Activated CD8-positive, alpha-beta T cell treated with anti-CD3 and anti-CD28 coated beads for 36 hours (primary cell): ENCODE results near the gene PRODH2. TPM values are rescaled to one million over a fixed set of nuclear protein-coding genes. Genes with fewer than 3 reads are reported as not detected.

ENCODE experiments used
- ATAC-seq: fragments of 200-7000 bp; cut with Tn5 transposase; one replicate; pipeline ENCODE4 v1.10.0; 2021; ENCODE audit warnings: mild to moderate bottlenecking, moderate library complexity
- CTCF ChIA-PET: fragments of 350-600 bp; sonication (Branson Sonifier 250); formaldehyde crosslinking; loops from one replicate; lab custom pipeline; 2021; ENCODE audit warnings: antibody characterized with exemption; lab: Charles Lee
- POLR2A ChIA-PET: fragments of 350-600 bp; sonication (Branson Sonifier 250); formaldehyde crosslinking; loops from one replicate; lab custom pipeline; 2021; ENCODE audit warnings: antibody characterized with exemption; lab: Charles Lee
- DNase-seq: peaks from one replicate; pipeline ENCODE4 v3.0.0-alpha.2; 2020
- H3K27ac Mint-ChIP-seq: one replicate; pipeline ENCODE4 v1.8.0; 2021; ENCODE audit warnings: mild to moderate bottlenecking, mixed read lengths
- H3K27me3 Mint-ChIP-seq: one replicate; pipeline ENCODE4 v1.8.0; 2021; ENCODE audit warnings: mixed read lengths
- H3K36me3 Mint-ChIP-seq: one replicate; pipeline ENCODE4 v1.8.0; 2021; ENCODE audit warnings: low read depth, mixed read lengths
- H3K4me1 Mint-ChIP-seq: one replicate; pipeline ENCODE4 v1.8.0; 2021; ENCODE audit warnings: low read depth, mixed read lengths
- H3K4me3 Mint-ChIP-seq: one replicate; pipeline ENCODE4 v1.8.0; 2021; ENCODE audit warnings: mild to moderate bottlenecking, moderate library complexity, mixed read lengths
- H3K9me3 Mint-ChIP-seq: one replicate; pipeline ENCODE4 v1.8.0; 2021; ENCODE audit warnings: mixed read lengths
- CTCF ChIP-seq: fragments of 200-600 bp; IDR thresholded peaks from one replicate; pipeline ENCODE4 v1.8.0; 2022; ENCODE audit warnings: antibody characterized with exemption, mild to moderate bottlenecking
- intact Hi-C: fragments of 100-400 bp; cut with micrococcal nuclease; formaldehyde crosslinking; loops from one replicate; pipeline ENCODE4 v1.10.0; 2022
- total RNA-seq, 2 experiments: library from RNA; stranded (reverse); gene quantifications; one replicate each; pipeline ENCODE4 v1.2.3, GENCODE V29; 2021

PRODH2 gene
- total RNA-seq, 2 experiments from 2014 or later, result not detected

GRCh38 chr19:35859414-35859813, 46.8 kb upstream of the PRODH2 start:
- intact Hi-C loops, result no loop called here

GRCh38 chr19:35858311-35858710, 45.7 kb upstream of the PRODH2 start:
- no peaks in the 10 kb centered on the region for H3K9me3 Mint-ChIP-seq
- H3K4me1 Mint-ChIP-seq, result peaks cover 9% of the 10 kb centered on the region
- DNase-seq (no peak), ATAC-seq (no peak)
- no peak for TF ChIP-seq CTCF
- CTCF ChIA-PET, result no interaction called here
- POLR2A ChIA-PET, result no interaction called here
- no peak overlapping the region for H3K27ac Mint-ChIP-seq
- H3K27me3 Mint-ChIP-seq, result peaks cover 53% of the 10 kb centered on the region
- H3K4me3 Mint-ChIP-seq, result no peak overlapping the region
- H3K36me3 Mint-ChIP-seq, result no peaks in the 10 kb centered on the region
- intact Hi-C loops, result no loop called here

More at GRCh38 chr19:35859414-35859813, 46.8 kb upstream of the PRODH2 start:
- ATAC-seq (no peak), DNase-seq (no peak)
- ChIA-PET POLR2A (no interaction called here), CTCF (no interaction called here)
- TF ChIP-seq CTCF, result no peak
- Mint-ChIP-seq H3K9me3 (no peaks in the 10 kb centered on the region), H3K27me3 (peaks cover 53% of the 10 kb centered on the region), H3K27ac (no peak overlapping the region), H3K4me1 (peaks cover 9% of the 10 kb centered on the region), H3K36me3 (no peaks in the 10 kb centered on the region), H3K4me3 (no peak overlapping the region)

- Mint-ChIP-seq H3K36me3 (no peaks in the 10 kb centered on the region), H3K4me3 (peak within 1 kb of the TSS; percentile 71), H3K27me3 (peaks cover 47% of the 10 kb centered on the region), H3K27ac (no peak within 1 kb of the TSS), H3K9me3 (no peaks in the 10 kb centered on the region), H3K4me1 (peaks cover 9% of the 10 kb centered on the region)
- intact Hi-C loops, result no loop called here
- DNase-seq, result peak; percentile 50
- ChIA-PET POLR2A (interaction anchor here (0.8 to 1.0 kb wide), 3 partner anchors 12 to 119 kb away, joined by 3 read pairs; partner anchors contain the start of gene APLP1), CTCF (interaction anchor here (0.7 to 0.8 kb wide), 2 partner anchors 30 to 102 kb away, joined by 3 read pairs; no protein-coding TSS in a partner anchor)
- peak; percentile 65 for ATAC-seq
- TF ChIP-seq CTCF, result no peak
These were observed 44.0 kb upstream of the PRODH2 start, which contains the start of gene KIRREL2 for GRCh38 chr19:35856546-35857149. KIRREL2 (plus strand) TSS chr19:35856911; CDS start chr19:35857120, 209 bp downstream.

GRCh38 chr19:35853038-35853756, 40.6 kb upstream of the PRODH2 start:
- no peak for TF ChIP-seq CTCF
- Mint-ChIP-seq H3K4me1 (peaks cover 6% of the 10 kb centered on the region), H3K4me3 (no peak overlapping the region), H3K27me3 (peaks cover 28% of the 10 kb centered on the region), H3K9me3 (no peaks in the 10 kb centered on the region), H3K36me3 (no peaks in the 10 kb centered on the region), H3K27ac (no peak overlapping the region)
- CTCF ChIA-PET, result interaction anchor here (0.8 kb wide), 1 partner anchor 18 kb away, joined by 3 read pairs; no protein-coding TSS in a partner anchor
- ATAC-seq (no peak), DNase-seq (no peak)
- POLR2A ChIA-PET, result interaction anchor here (1.2 kb wide), 1 partner anchor 8 kb away, joined by 5 read pairs; no protein-coding TSS in a partner anchor
- intact Hi-C loops, result no loop called here
